Fibroblast of skin of left biceps (primary cell): ENCODE measurements around the gene HMGCLL1.

Experiments
- DNase-seq, 2 experiments: peaks; one replicate each; pipeline ENCODE4 v3.0.0-alpha.2; 2013; ENCODE audit warnings: low read depth in 2 of 2

Gene HMGCLL1

DNA sequence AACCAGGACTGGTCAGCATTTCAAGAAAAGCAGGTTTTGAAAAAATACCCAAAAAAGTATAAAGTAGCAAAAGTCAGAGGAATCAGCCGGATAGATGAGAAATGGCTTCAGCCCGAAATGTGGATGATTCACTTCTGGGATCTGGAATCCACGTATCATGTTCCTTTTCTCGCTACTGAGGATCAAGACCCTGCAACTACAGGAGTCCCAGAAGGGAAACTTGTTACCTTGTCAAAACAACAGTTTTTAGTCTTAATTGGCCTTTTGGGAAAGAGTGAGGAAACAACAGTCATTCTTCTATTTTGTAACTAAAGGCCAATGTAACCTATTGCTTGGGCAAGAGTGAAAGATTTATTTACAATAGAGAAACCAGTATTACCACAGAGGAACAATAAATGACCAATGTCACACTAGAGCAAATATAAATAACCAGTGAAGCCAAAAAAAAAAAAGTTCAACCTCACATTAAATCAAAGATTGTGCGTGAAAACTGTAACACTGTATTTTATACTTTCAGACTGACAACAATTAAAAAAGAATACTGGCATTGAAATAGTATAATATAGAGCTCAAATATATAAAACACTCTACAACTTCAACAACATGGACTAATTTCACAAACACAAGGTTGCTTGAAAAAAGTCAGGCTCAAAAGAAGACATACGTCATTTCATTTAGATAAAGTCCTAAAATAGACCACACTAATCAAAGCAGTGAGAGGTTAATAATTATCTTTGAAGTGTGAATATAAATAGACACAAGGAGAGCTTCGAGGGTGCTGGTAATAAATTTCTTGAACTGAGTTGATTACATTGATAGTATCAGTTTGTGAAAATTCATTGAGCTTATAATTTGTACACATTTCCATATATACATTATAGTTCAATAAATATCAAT lies 135.5 kb downstream of the HMGCLL1 start:
- DNase-seq: no peak

DNA sequence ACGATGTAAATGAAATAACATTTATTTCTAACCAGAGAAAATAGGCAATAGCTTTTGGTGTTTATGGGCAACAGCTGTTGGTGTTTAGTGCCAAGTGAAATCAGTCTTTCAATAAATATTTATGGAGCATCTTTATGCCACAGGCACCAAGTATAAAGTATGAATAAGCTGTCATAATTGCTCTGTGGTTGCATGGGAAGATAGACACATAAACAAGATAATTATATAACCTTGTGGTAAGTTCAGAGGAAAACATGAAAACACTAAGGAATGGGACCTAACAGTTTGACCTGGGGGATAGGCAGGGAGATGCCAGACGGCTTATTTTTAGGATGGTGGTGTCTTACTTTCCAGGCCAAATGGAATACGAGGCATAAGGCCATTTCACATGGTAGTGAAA lies 140.8 kb downstream of the HMGCLL1 start:
- no peak for DNase-seq

DNA sequence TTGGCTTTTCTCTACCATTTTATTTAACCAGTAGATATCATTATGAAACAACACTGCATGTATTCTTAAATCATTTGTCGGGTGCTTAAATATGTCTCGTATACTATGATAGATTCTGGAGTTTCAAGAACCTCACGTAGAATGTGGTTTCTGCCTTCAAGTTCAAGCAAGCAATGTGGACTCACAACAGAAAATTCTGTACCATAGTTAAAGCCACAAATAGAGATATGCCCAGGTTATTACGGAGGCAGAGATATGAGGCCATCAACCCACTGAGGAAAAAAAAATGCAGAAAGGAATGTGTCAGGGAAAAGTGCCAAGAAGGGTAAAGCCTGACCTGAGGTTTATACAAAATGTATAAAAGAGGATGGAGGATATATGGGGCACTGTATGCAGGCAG lies 141.9 kb downstream of the HMGCLL1 start:
- no peak for DNase-seq

DNA sequence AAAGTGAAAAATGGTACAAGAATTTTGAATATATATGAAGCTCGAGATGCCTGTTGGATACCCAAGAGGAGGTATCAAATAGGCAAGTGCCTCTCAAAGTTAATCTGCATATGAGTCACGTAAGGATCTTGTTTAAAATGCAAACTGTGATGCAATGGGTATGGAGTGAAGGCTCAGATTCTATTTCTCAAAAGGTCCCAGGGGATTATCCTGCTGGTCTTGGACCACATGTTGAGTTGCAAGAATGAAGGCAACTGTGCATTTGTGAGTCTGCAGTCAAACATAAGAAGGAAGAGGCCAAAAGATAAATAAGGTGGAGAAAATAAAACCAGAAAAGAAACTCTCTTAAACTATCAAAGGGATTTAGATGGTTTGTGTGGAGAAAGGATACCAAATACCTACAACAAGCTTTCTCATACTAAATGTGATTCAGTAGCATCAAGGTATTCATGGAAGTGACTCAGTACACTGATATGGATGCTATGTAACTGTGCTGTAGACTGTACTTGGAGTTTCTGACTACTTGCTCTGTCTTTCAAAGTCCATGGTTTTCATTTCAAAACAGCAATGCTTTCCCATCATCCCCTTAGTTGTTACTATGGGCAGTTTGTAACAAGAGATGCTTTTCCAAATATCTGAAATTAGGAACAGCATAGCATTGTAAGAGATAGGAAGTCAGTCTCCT lies 145.4 kb downstream of the HMGCLL1 start:
- DNase-seq: peak; percentile 77 to 88

DNA sequence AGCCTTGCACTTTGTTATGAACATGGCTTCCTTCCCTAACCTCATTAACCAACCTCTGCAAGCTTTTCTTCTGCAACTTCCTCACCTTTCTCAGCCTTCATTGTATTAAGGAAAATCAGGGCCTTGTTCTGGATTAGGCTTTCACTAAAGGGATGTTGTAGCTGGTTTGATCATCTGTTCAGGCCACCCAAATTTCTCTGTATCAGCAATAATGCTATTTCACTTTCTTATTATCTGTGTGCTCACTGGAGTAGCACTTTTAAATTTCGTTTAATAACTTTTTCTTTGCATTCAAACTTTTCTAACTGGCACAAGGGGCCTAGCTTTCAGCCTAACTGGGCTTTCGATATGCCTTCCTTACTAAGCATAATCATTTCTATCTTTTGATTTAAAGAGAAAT lies 155.1 kb downstream of the HMGCLL1 start:
- no peak for DNase-seq

DNA sequence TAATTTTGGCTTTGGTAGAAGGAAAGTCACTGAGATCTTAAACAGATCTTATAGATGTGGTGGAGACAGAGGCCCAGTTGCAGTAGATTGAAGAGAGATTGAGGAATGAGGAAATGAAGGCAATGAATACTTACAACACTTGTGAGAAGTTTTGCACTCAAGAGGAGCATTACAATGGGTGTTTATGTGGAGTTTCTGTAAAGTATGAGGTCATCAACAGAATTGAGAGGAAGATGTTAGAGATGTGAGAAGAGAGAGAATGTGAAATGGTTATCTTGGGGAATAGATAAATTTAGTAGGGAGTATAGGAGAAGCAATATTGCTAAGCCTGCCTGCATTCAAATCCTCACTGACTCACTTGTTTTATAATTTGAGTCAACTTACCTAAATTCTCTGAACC lies 168.3 kb downstream of the HMGCLL1 start:
- no peak for DNase-seq

DNA sequence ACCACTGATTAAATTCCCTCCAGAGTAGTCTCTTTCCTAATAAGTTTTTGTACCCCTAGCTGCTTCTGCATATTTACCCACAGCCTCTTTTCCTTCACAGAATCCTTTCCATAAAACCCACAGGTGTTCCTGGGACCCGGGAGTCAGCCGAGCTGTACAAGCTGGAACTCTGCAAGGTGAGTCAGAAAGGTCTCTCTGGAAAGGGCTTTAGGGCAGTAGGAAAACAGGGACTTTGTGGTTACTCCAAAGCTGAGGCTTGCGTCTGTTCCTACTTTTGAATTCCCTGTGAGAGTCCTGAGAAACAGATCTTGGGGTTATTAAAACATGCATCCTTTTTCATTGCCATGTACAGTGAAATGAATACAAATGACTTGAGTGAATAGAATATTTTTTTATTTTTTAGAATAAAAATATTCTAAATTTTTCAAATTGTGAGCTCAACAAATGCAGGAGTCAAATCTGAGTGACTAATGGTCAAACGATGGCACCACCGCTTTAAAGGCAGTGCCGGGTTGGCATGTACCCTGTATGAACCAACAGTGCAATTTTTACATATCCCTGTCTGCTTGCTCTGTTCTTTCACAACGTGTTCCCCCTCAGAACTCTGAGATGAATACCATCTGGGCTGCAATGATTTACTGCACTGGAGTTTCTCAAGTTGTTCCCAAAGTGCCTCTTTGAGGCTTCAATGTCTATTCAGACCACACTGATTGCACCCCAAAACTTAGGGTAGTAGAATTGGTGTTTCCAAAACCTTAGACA lies 173.3 kb downstream of the HMGCLL1 start:
- DNase-seq: no peak

DNA sequence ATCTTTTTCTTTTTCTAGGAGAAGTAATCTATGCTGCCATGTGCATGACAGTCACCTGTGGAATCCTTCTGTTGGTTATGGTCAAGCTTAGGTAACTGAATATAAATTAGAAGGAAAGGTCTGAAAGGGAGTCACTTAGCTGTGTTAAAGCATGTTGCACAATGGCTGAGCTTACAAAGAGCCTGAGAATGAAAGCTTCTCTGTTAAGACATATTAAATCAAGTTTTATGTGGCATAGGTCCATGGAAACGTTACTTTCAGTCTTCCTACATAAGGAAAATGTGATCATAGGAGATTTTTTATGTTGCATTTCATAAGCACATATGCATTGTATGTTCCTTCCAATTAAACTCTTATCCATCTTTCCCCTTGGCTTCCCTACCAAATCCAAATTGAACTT lies 179.6 kb downstream of the HMGCLL1 start:
- DNase-seq: no peak

DNA sequence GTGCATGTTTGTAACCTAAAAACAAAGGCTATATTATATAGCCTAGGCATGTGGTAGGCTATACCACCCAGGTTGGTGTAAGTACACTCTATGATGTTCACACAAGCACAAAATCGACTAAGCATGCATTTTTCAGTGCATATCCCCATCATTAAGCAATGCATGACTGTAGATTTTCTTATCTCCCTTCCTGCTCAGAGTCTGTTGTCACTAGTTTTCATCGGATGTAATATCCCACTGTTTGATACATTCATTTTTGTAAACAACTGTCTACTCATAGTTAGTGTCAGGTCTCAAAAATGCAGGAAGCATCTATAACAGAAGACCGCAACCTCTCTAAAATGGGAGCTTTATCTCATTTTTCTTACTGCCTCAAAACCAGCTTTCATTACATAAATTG lies 181.0 kb downstream of the HMGCLL1 start:
- no peak for DNase-seq

DNA sequence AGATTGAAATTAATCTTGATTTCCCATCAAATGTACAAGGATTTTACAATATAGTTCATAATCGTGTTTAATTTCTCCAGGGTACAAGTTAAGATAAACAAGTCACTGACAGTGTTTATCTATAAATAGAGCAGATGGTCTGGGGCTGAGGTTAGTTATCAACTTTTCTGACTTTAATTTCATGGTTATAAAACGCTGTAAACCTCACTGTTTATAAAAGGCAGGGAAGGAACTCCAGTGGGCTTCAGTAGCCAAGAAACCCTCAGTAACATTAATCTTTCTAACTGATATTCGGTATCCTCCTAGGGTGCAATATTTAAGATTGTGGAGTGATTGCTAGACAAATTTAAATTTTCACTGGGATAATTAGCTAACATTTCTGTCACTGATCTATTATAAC lies 183.1 kb downstream of the HMGCLL1 start:
- DNase-seq: no peak

DNA sequence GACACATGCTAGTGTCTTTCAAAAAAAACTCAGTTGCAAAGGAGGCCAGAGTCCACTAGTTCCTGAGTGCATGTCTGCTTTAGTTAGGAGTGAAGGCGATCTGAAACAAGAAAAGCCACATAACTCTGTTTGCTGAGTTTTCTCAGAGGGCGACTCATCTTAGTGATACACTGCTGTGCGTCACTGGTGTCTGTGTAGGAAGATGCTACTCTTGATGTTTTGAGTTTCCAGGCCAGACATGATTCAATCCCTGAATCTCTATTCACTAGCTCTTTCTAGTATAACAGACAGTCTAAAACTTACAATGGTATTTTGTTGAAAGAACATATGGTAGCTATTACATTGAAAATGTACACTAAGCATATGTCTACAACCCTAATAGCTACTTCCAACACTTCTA lies 190.8 kb downstream of the HMGCLL1 start:
- DNase-seq: peak in 1 of 2 experiments; percentile 8
